Loucy (cell line): ENCODE results near the gene SNX20.

Source experiments
- EZH2phosphoT487 ChIP-seq: fragments of 200-600 bp; IDR thresholded peaks from 2 replicates; pipeline ENCODE4 v1.6.1; 2018; ENCODE audit warnings: antibody characterized with exemption, mild to moderate bottlenecking, moderate library complexity, borderline replicate concordance
- TF ChIP-seq, protein P1 (sequence below): fragments of 200-600 bp; sonication (generic); conservative IDR thresholded peaks from 2 replicates; pipeline ENCODE4 v1.5.1; 2014; ENCODE audit warnings: mild to moderate bottlenecking, antibody characterized with exemption, low read length

DNA sequence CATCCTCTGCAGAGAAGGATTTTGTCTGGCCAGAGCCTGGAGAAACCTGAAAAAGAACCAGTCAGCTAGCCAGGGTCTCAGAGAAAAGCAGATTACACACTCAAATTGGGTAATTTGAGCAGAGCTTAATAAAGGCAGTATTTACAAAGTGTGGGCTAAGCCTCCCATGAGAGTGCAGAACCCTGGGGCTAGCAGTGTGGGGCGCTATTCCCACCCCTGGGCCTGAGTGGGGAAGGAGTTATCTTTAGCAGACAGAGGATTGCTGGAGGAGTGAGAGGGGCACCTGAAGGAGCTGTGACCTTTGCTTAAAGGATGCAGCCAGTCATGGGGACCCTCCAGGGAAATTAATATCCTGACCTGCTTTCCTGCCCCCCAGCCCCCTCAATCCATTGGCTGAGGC, 46.2 kb downstream of the SNX20 start:
- TF ChIP-seq, protein P1, sequence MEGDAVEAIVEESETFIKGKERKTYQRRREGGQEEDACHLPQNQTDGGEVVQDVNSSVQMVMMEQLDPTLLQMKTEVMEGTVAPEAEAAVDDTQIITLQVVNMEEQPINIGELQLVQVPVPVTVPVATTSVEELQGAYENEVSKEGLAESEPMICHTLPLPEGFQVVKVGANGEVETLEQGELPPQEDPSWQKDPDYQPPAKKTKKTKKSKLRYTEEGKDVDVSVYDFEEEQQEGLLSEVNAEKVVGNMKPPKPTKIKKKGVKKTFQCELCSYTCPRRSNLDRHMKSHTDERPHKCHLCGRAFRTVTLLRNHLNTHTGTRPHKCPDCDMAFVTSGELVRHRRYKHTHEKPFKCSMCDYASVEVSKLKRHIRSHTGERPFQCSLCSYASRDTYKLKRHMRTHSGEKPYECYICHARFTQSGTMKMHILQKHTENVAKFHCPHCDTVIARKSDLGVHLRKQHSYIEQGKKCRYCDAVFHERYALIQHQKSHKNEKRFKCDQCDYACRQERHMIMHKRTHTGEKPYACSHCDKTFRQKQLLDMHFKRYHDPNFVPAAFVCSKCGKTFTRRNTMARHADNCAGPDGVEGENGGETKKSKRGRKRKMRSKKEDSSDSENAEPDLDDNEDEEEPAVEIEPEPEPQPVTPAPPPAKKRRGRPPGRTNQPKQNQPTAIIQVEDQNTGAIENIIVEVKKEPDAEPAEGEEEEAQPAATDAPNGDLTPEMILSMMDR: 0 out of 2 replicates have a peak, but pooled peaks have one; percentile 23
- TF ChIP-seq EZH2phosphoT487: no peak
